Measurements from ENCODE around the gene ARHGAP18.

The ARHGAP18 gene

GRCh38 chr6:129565366-129565765 lies 144.6 kb downstream of the ARHGAP18 start:
- H3K4me3 ChIP-seq (replicated peaks in 1 of 2; ENCODE audit: low read depth in 2 of 2, low read length in 2 of 2), result no peak overlapping the region
- no peak for DNase-seq (ENCODE audit: low read depth in 2 of 2)
- no peak for TF ChIP-seq CTCF (IDR thresholded peaks at IDR 0.05; ENCODE audit: low read depth, low read length)

- no peak for TF ChIP-seq CTCF (IDR thresholded peaks at IDR 0.05; ENCODE audit: low read depth, low read length)
- no peak overlapping the region for H3K4me3 ChIP-seq (replicated peaks in 1 of 2; ENCODE audit: low read depth in 2 of 2, low read length in 2 of 2)
- no peak for DNase-seq (ENCODE audit: low read depth in 2 of 2)
Measured at GRCh38 chr6:129558248-129558647, 151.7 kb downstream of the ARHGAP18 start.

GRCh38 chr6:129555206-129555832 lies 154.7 kb downstream of the ARHGAP18 start:
- H3K4me3 ChIP-seq (replicated peaks in 1 of 2; ENCODE audit: low read depth in 2 of 2, low read length in 2 of 2), result no peak overlapping the region
- DNase-seq (ENCODE audit: low read depth in 2 of 2), result peak; percentile 56 to 77
- no peak for TF ChIP-seq CTCF (IDR thresholded peaks at IDR 0.05; ENCODE audit: low read depth, low read length)

- no peak for TF ChIP-seq CTCF (IDR thresholded peaks at IDR 0.05; ENCODE audit: low read depth, low read length)
- no peak for DNase-seq (ENCODE audit: low read depth in 2 of 2)
- no peak overlapping the region for H3K4me3 ChIP-seq (replicated peaks in 1 of 2; ENCODE audit: low read depth in 2 of 2, low read length in 2 of 2)
Measured at GRCh38 chr6:129552413-129552812, 157.6 kb downstream of the ARHGAP18 start.

GRCh38 chr6:129551486-129551885 lies 158.5 kb downstream of the ARHGAP18 start:
- TF ChIP-seq CTCF (IDR thresholded peaks at IDR 0.05; ENCODE audit: low read depth, low read length), result no peak
- H3K4me3 ChIP-seq (replicated peaks in 1 of 2; ENCODE audit: low read depth in 2 of 2, low read length in 2 of 2), result no peak overlapping the region
- DNase-seq (ENCODE audit: low read depth in 2 of 2), result no peak

GRCh38 chr6:129546702-129547101 lies 163.3 kb downstream of the ARHGAP18 start:
- peak in 1 of 2 donors; percentile 6 for DNase-seq (ENCODE audit: low read depth in 2 of 2)
- no peak overlapping the region for H3K4me3 ChIP-seq (replicated peaks in 1 of 2; ENCODE audit: low read depth in 2 of 2, low read length in 2 of 2)
- TF ChIP-seq CTCF (IDR thresholded peaks at IDR 0.05; ENCODE audit: low read depth, low read length), result no peak
